Fibroblast of pulmonary artery (primary cell): ENCODE results near the gene ZNF436.

Source experiments
- DNase-seq: peaks from one replicate; pipeline ENCODE4 v3.0.0-alpha.2; 2010; ENCODE audit warnings: low read depth
- H3K4me3 ChIP-seq: replicated peaks from 2 replicates; pipeline ENCODE4 v1.5.1; 2011; ENCODE audit warnings: low read depth, mild to moderate bottlenecking, control low read depth, low read length, moderate library complexity
- CTCF ChIP-seq: IDR thresholded peaks from 2 replicates; pipeline ENCODE4 v1.5.1; 2011; ENCODE audit warnings: mild to moderate bottlenecking, control low read depth, low read length, inconsistent platforms; ENCODE audit errors: missing control alignments

Gene ZNF436

GRCh38 chr1:23394181-23394580, 24.5 kb upstream of the ZNF436 start:
- H3K4me3 ChIP-seq = no peak overlapping the region
- TF ChIP-seq CTCF = no peak
- peak; percentile 97 for DNase-seq

GRCh38 chr1:23393706-23394105, 24.1 kb upstream of the ZNF436 start:
- TF ChIP-seq CTCF = no peak
- H3K4me3 ChIP-seq = peak overlapping the region; percentile 4
- peak; percentile 80 for DNase-seq

- DNase-seq = no peak
- H3K4me3 ChIP-seq = no peak overlapping the region
- no peak for TF ChIP-seq CTCF
Measured at GRCh38 chr1:23392125-23392855, 22.7 kb upstream of the ZNF436 start.

- no peak overlapping the region for H3K4me3 ChIP-seq
- no peak for DNase-seq
- TF ChIP-seq CTCF = no peak
Measured at GRCh38 chr1:23389837-23390321, 20.2 kb upstream of the ZNF436 start.

GRCh38 chr1:23387494-23387893, 17.9 kb upstream of the ZNF436 start:
- DNase-seq = no peak
- no peak for TF ChIP-seq CTCF
- H3K4me3 ChIP-seq = no peak overlapping the region

GRCh38 chr1:23385119-23385621, 15.5 kb upstream of the ZNF436 start:
- TF ChIP-seq CTCF = no peak
- DNase-seq = peak; percentile 65
- no peak overlapping the region for H3K4me3 ChIP-seq
